OCI-LY1 (cell line): Measurements from ENCODE around the gene RHEX.

Experiments used
- H2AFZ ChIP-seq: fragments of 200-600 bp; sonication (generic), shearing (Covaris generic); 2 replicates; pipeline ENCODE4 v1.6.0; 2014; ENCODE audit warnings: antibody characterized with exemption, mild to moderate bottlenecking, low read length
- H3F3A ChIP-seq: fragments of 200-600 bp; sonication (generic), shearing (Covaris generic); 2 replicates; pipeline ENCODE4 v1.6.0; 2014; ENCODE audit warnings: mild to moderate bottlenecking, antibody characterized with exemption, low read length, moderate library complexity; ENCODE audit not compliant: insufficient read depth
- H3K27ac ChIP-seq: fragments of 200-600 bp; sonication (generic); 2 replicates; pipeline ENCODE4 v1.5.1; 2014; ENCODE audit warnings: low read length, mixed run types, mild to moderate bottlenecking, low read depth; ENCODE audit not compliant: poor library complexity, severe bottlenecking
- H3K27me3 ChIP-seq: fragments of 200-600 bp; sonication (generic); 2 replicates; pipeline ENCODE4 v1.6.0; 2014; ENCODE audit warnings: antibody characterized with exemption, mild to moderate bottlenecking, low read length, moderate library complexity; ENCODE audit not compliant: insufficient read depth
- H3K36me3 ChIP-seq: fragments of 200-600 bp; sonication (generic); 2 replicates; pipeline ENCODE4 v1.6.1; 2014; ENCODE audit warnings: mild to moderate bottlenecking, antibody characterized with exemption, low read length, moderate library complexity, mixed read lengths; ENCODE audit not compliant: insufficient read depth
- H3K4me1 ChIP-seq: fragments of 200-600 bp; sonication (generic); 2 replicates; pipeline ENCODE4 v1.5.1; 2014; ENCODE audit warnings: mild to moderate bottlenecking, low read length, moderate library complexity; ENCODE audit not compliant: insufficient read depth, severe bottlenecking
- H3K4me2 ChIP-seq: fragments of 200-600 bp; sonication (generic), shearing (Covaris generic); 2 replicates; pipeline ENCODE4 v1.6.1; 2014; ENCODE audit warnings: low read length
- H3K4me3 ChIP-seq: fragments of 200-600 bp; sonication (generic); 2 replicates; pipeline ENCODE4 v1.5.1; 2014; ENCODE audit warnings: low read length, low read depth, mild to moderate bottlenecking, mixed read lengths; ENCODE audit not compliant: poor library complexity, severe bottlenecking
- H3K79me2 ChIP-seq: fragments of 200-600 bp; shearing (Covaris generic); 2 replicates; pipeline ENCODE4 v1.6.1; 2016; ENCODE audit warnings: mixed run types, low read length, mixed read lengths; ENCODE audit not compliant: insufficient read depth
- H3K9ac ChIP-seq: fragments of 200-600 bp; sonication (generic), shearing (Covaris generic); 2 replicates; pipeline ENCODE4 v1.6.1; 2014; ENCODE audit warnings: mild to moderate bottlenecking, low read length, mixed read lengths
- H3K9me2 ChIP-seq: fragments of 200-600 bp; sonication (generic), shearing (Covaris generic); 2 replicates; pipeline ENCODE4 v1.6.1; 2014; ENCODE audit warnings: low read depth, mild to moderate bottlenecking, low read length, mixed read lengths
- H3K9me3 ChIP-seq: fragments of 200-600 bp; shearing (Covaris generic); 2 replicates; pipeline ENCODE4 v1.6.1; 2014; ENCODE audit warnings: low read length, mixed read lengths
- H4K20me1 ChIP-seq: fragments of 200-600 bp; sonication (generic), shearing (Covaris generic); 2 replicates; pipeline ENCODE4 v1.6.0; 2016; ENCODE audit warnings: mild to moderate bottlenecking, low read length; ENCODE audit not compliant: insufficient read depth
- EZH2 ChIP-seq: fragments of 200-600 bp; sonication (generic), shearing (Covaris generic); IDR thresholded peaks from 2 replicates; pipeline ENCODE4 v1.8.0; 2017; ENCODE audit warnings: borderline replicate concordance, mixed run types, mild to moderate bottlenecking, antibody characterized with exemption, low read length, moderate library complexity, mixed read lengths
- TF ChIP-seq, protein P1 (sequence below): fragments of 200-600 bp; sonication (generic), shearing (Covaris generic); IDR thresholded peaks from 2 replicates; pipeline ENCODE4 v1.5.1; 2017; ENCODE audit warnings: mild to moderate bottlenecking, antibody characterized with exemption, low read length, moderate library complexity, mixed read lengths

The RHEX gene

DNA sequence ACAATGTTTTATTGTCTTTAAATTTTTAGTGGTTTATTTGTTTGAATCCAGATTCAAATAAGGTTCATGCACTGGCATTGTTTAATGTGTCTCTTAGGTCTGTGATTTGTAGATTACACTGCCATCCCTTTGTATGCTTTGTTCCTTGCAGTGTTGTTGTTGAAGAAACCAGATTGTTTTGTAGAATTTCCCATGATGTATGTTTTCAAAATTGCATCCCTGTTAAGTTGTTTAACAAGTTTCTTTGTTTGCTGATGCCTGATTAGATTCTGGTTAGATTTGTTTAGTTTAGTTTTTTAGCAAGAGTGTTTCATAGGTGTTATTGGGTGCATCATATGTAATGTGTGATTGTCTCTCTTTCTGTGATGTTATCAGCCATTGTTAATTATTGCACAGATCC, 69.7 kb downstream of the RHEX start:
- Histone ChIP-seq H3K9me3 (peaks cover 4% of the 10 kb centered on the region), H2AFZ (no peak overlapping the region), H3K4me2 (no peak overlapping the region), H3F3A (no peaks in the 10 kb centered on the region; the same call in 1 of the 2 replicates), H3K9ac (no peak overlapping the region), H3K4me1 (peaks cover 3% of the 10 kb centered on the region), H4K20me1 (no peaks in the 10 kb centered on the region), H3K9me2 (no peaks in the 10 kb centered on the region), H3K36me3 (no peaks in the 10 kb centered on the region; the same call in 1 of the 2 replicates), H3K4me3 (no peak overlapping the region), H3K79me2 (no peaks in the 10 kb centered on the region), H3K27me3 (peaks cover 14% of the 10 kb centered on the region; the same call in 1 of the 2 replicates), H3K27ac (no peak overlapping the region)
- no peak for TF ChIP-seq EZH2
- TF ChIP-seq, protein P1, sequence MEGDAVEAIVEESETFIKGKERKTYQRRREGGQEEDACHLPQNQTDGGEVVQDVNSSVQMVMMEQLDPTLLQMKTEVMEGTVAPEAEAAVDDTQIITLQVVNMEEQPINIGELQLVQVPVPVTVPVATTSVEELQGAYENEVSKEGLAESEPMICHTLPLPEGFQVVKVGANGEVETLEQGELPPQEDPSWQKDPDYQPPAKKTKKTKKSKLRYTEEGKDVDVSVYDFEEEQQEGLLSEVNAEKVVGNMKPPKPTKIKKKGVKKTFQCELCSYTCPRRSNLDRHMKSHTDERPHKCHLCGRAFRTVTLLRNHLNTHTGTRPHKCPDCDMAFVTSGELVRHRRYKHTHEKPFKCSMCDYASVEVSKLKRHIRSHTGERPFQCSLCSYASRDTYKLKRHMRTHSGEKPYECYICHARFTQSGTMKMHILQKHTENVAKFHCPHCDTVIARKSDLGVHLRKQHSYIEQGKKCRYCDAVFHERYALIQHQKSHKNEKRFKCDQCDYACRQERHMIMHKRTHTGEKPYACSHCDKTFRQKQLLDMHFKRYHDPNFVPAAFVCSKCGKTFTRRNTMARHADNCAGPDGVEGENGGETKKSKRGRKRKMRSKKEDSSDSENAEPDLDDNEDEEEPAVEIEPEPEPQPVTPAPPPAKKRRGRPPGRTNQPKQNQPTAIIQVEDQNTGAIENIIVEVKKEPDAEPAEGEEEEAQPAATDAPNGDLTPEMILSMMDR = no peak

DNA sequence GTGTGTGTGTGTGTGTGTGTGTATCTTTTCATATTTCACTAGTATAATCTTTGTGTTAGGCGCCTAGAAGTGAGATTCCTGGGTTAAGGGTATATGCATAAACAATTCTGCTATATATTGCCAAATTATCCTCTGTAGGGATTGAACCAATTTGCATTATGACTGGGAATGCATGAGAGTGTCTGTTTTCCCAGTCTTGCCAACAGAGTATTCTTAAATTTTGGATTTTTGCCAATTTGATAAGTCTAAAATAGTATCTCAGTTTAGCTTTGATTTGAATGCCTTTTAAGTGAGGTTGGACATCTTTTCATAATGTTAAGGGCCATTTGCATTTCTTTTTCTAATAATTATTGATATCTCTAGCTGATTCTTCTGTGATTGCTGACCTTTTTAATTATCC, 72.4 kb downstream of the RHEX start:
- peaks cover 20% of the 10 kb centered on the region; the same call in 1 of the 2 replicates for H3K27me3 ChIP-seq
- no peaks in the 10 kb centered on the region for H3K79me2 ChIP-seq
- no peak overlapping the region for H3K4me2 ChIP-seq
- no peaks in the 10 kb centered on the region for H4K20me1 ChIP-seq
- no peak overlapping the region for H2AFZ ChIP-seq
- no peaks in the 10 kb centered on the region; the same call in 1 of the 2 replicates for H3F3A ChIP-seq
- no peaks in the 10 kb centered on the region for H3K4me1 ChIP-seq
- TF ChIP-seq EZH2 = no peak
- TF ChIP-seq, protein P1 = no peak
- no peaks in the 10 kb centered on the region for H3K9me2 ChIP-seq
- no peak overlapping the region for H3K9ac ChIP-seq
- no peaks in the 10 kb centered on the region; the same call in 1 of the 2 replicates for H3K36me3 ChIP-seq
- peaks cover 4% of the 10 kb centered on the region for H3K9me3 ChIP-seq
- H3K27ac ChIP-seq = no peak overlapping the region
- H3K4me3 ChIP-seq = no peak overlapping the region

DNA sequence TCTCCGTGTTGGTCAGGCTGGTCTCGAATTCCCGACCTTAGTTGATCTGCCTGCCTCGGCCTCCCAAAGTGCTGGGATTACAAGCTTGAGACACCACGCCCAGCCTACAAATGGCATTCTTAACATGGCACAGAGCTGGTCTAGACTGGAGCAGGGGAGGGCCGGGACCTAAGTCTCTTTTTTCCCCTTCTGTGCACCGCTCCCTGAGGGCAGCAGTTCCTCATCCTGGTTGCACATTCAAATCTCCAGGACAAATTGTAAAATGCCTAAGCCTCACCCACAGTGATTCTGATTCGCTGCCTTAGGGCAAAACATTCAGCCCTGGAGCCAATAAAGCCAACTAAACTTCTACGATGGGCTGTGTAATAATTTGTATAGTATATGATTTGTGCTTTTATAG, 74.4 kb downstream of the RHEX start:
- TF ChIP-seq EZH2 = no peak
- TF ChIP-seq, protein P1 = no peak
- H3K27me3 ChIP-seq = peaks cover 17% of the 10 kb centered on the region; the same call in 1 of the 2 replicates

More for the DNA sequence above, 74.4 kb downstream of the RHEX start:
- Histone ChIP-seq H3K4me2 (no peak overlapping the region), H3F3A (no peaks in the 10 kb centered on the region), H3K9me3 (no peaks in the 10 kb centered on the region), H2AFZ (no peak overlapping the region), H3K4me1 (no peaks in the 10 kb centered on the region), H3K9me2 (no peaks in the 10 kb centered on the region), H3K27ac (no peak overlapping the region), H3K79me2 (no peaks in the 10 kb centered on the region), H3K4me3 (no peak overlapping the region), H3K36me3 (no peaks in the 10 kb centered on the region; the same call in 1 of the 2 replicates), H4K20me1 (no peaks in the 10 kb centered on the region), H3K9ac (no peak overlapping the region)
